Neural cell (in vitro differentiated cells): Measurements from ENCODE around the gene COL8A1. TPM values are rescaled to one million over a fixed set of nuclear protein-coding genes. Genes with fewer than 3 reads are reported as not detected.

Experiments used
- H2AFZ ChIP-seq: fragments of 200-600, 300-800 bp; sonication (generic), shearing (Covaris generic); 2 replicates; pipeline ENCODE4 v1.6.0; 2014; ENCODE audit warnings: low read depth, mild to moderate bottlenecking, antibody characterized with exemption, low read length, moderate library complexity
- H3F3A ChIP-seq: fragments of 200-600 bp; shearing (Covaris generic); 2 replicates; pipeline ENCODE4 v1.6.1; 2016; ENCODE audit warnings: mild to moderate bottlenecking, moderate library complexity, mixed read lengths, antibody characterized with exemption, low read length; ENCODE audit not compliant: insufficient read depth, poor library complexity, severe bottlenecking
- H3K27ac ChIP-seq: fragments of 200-600, 300-800 bp; sonication (generic), shearing (Covaris generic); 2 replicates; pipeline ENCODE4 v1.5.1; 2014; ENCODE audit warnings: mild to moderate bottlenecking, low read length, moderate library complexity
- H3K27me3 ChIP-seq: fragments of 300-800, 200-600 bp; sonication (generic), shearing (Covaris generic); 2 replicates; pipeline ENCODE4 v1.6.0; 2014; ENCODE audit warnings: mild to moderate bottlenecking, low read depth, low read length, moderate library complexity; ENCODE audit not compliant: insufficient read depth
- H3K36me3 ChIP-seq: fragments of 300-800, 200-600 bp; sonication (generic), shearing (Covaris generic); 2 replicates; pipeline ENCODE4 v1.5.1; 2014; ENCODE audit warnings: mild to moderate bottlenecking, antibody characterized with exemption, low read length, moderate library complexity; ENCODE audit not compliant: insufficient read depth
- H3K4me2 ChIP-seq: fragments of 300-800, 200-600 bp; sonication (generic), shearing (Covaris generic); 2 replicates; pipeline ENCODE4 v1.6.0; 2014; ENCODE audit warnings: mild to moderate bottlenecking, low read length
- H3K4me3 ChIP-seq: fragments of 300-800, 200-600 bp; sonication (generic), shearing (Covaris generic); 2 replicates; pipeline ENCODE4 v1.5.1; 2014; ENCODE audit warnings: mild to moderate bottlenecking, low read length, moderate library complexity
- H3K79me2 ChIP-seq: fragments of 200-600 bp; shearing (Covaris generic); replicated peaks from 2 replicates; pipeline ENCODE4 v1.6.0; 2014; ENCODE audit warnings: mild to moderate bottlenecking, low read length, moderate library complexity; ENCODE audit not compliant: insufficient read depth
- H3K9ac ChIP-seq: fragments of 300-800, 200-600 bp; sonication (generic), shearing (Covaris generic); 2 replicates; pipeline ENCODE4 v1.6.1; 2016; ENCODE audit warnings: mild to moderate bottlenecking, low read length, mixed read lengths
- H3K9me2 ChIP-seq: fragments of 200-600 bp; shearing (Covaris generic); 2 replicates; pipeline ENCODE4 v1.6.1; 2016; ENCODE audit warnings: mild to moderate bottlenecking, low read length, mixed read lengths; ENCODE audit not compliant: insufficient read depth
- H3K9me3 ChIP-seq: fragments of 200-600, 300-800 bp; sonication (generic), shearing (Covaris generic); 2 replicates; pipeline ENCODE4 v1.6.1; 2016; ENCODE audit warnings: mild to moderate bottlenecking, mixed run types, low read length, moderate library complexity, mixed read lengths
- H4K20me1 ChIP-seq: fragments of 200-600 bp; shearing (Covaris generic); 2 replicates; pipeline ENCODE4 v1.6.1; 2016; ENCODE audit warnings: mild to moderate bottlenecking, mixed run types; ENCODE audit not compliant: insufficient read depth
- CTCF ChIP-seq: fragments of 450-650 bp; IDR thresholded peaks from 2 replicates; pipeline ENCODE4 v1.5.1; 2014; ENCODE audit warnings: antibody characterized with exemption, mild to moderate bottlenecking, moderate library complexity; ENCODE audit not compliant: poor library complexity, severe bottlenecking
- EP300 ChIP-seq: fragments of 450-650 bp; conservative IDR thresholded peaks from 2 replicates; pipeline ENCODE4 v1.6.1; 2014; ENCODE audit warnings: antibody characterized with exemption, mild to moderate bottlenecking, moderate library complexity; ENCODE audit not compliant: poor library complexity, severe bottlenecking
- EZH2 ChIP-seq: fragments of 200-600, 300-800 bp; shearing (Covaris generic), sonication (generic); IDR thresholded peaks from 2 replicates; pipeline ENCODE4 v1.6.1; 2014; ENCODE audit warnings: antibody characterized with exemption, low read length, borderline replicate concordance, mild to moderate bottlenecking; ENCODE audit not compliant: insufficient read depth, poor library complexity, severe bottlenecking
- MXI1 ChIP-seq: fragments of 450-650 bp; conservative IDR thresholded peaks from 2 replicates; pipeline ENCODE4 v1.6.1; 2014; ENCODE audit warnings: antibody characterized with exemption, mild to moderate bottlenecking; ENCODE audit not compliant: poor library complexity, severe bottlenecking
- POLR2AphosphoS5 ChIP-seq: IDR thresholded peaks from 2 replicates; pipeline ENCODE4 v1.6.1; 2012
- RAD21 ChIP-seq: fragments of 450-650 bp; conservative IDR thresholded peaks from 2 replicates; pipeline ENCODE4 v1.6.1; 2014; ENCODE audit warnings: antibody characterized with exemption, mild to moderate bottlenecking, moderate library complexity
- SMC3 ChIP-seq: fragments of 450-650 bp; conservative IDR thresholded peaks from 2 replicates; pipeline ENCODE4 v1.6.1; 2014; ENCODE audit warnings: antibody characterized with exemption, mild to moderate bottlenecking, moderate library complexity; ENCODE audit not compliant: poor library complexity
- TAF1 ChIP-seq: IDR thresholded peaks from 2 replicates; pipeline ENCODE4 v1.6.1; 2012; ENCODE audit warnings: low read depth
- polyA plus RNA-seq: library from polyadenylated mRNA; depleted of rRNA; stranded (reverse); fragments of >200 nt; gene quantifications from 2 replicates; pipeline ENCODE4 v1.2.3, GENCODE V29; 2014
- TF ChIP-seq, protein P1 (sequence below): IDR thresholded peaks from 2 replicates; pipeline ENCODE4 v1.6.1; 2012; ENCODE audit warnings: borderline replicate concordance

Gene COL8A1
- polyA plus RNA-seq, 1 donor from 2014 or later, result 0.04 TPM

DNA sequence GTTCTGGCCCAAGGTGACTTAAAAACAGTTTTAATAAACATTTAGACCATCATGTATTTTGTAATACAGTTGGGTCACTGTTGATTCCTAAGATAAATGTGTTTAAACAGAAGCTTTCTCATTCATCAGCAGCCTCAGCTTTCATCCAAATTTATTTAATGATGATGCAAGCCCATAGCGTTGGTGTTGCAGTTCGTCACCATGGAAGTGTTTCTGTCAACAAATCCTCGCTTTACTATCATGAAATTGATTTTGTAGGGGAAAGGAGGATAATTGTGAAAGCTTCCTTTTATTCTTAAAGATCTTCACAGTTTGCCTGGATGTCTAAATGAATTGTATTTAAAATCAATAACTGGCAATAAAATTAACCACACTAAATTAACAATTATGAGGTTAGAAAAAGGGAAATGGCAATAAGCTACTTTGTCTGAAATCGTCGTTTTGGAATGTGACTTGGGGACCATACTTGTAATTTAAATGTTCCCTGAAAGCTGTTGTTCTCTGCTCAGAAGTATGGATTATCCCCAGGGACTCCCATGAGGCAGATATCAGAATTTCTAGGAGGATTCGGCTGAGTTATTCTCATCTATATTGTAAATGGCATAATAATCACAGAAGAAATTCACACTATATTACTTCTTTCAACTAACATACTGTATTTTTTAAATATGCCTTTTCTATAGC, 208.2 kb downstream of the COL8A1 start:
- no peak overlapping the region for H3K4me3 ChIP-seq
- H3K9ac ChIP-seq, result no peak overlapping the region
- no peaks in the 10 kb centered on the region for H3K79me2 ChIP-seq
- H3K4me2 ChIP-seq, result no peak overlapping the region
- no peaks in the 10 kb centered on the region for H3K36me3 ChIP-seq
- no peaks in the 10 kb centered on the region for H3F3A ChIP-seq
- H3K27ac ChIP-seq, result no peak overlapping the region
- no peaks in the 10 kb centered on the region for H3K9me3 ChIP-seq
- H2AFZ ChIP-seq, result no peak overlapping the region
- H3K9me2 ChIP-seq, result no peaks in the 10 kb centered on the region
- no peaks in the 10 kb centered on the region for H3K27me3 ChIP-seq
- no peaks in the 10 kb centered on the region for H4K20me1 ChIP-seq
- no peak for TF ChIP-seq TAF1
- TF ChIP-seq CTCF, result no peak
- TF ChIP-seq EP300, result no peak
- TF ChIP-seq, protein P1, sequence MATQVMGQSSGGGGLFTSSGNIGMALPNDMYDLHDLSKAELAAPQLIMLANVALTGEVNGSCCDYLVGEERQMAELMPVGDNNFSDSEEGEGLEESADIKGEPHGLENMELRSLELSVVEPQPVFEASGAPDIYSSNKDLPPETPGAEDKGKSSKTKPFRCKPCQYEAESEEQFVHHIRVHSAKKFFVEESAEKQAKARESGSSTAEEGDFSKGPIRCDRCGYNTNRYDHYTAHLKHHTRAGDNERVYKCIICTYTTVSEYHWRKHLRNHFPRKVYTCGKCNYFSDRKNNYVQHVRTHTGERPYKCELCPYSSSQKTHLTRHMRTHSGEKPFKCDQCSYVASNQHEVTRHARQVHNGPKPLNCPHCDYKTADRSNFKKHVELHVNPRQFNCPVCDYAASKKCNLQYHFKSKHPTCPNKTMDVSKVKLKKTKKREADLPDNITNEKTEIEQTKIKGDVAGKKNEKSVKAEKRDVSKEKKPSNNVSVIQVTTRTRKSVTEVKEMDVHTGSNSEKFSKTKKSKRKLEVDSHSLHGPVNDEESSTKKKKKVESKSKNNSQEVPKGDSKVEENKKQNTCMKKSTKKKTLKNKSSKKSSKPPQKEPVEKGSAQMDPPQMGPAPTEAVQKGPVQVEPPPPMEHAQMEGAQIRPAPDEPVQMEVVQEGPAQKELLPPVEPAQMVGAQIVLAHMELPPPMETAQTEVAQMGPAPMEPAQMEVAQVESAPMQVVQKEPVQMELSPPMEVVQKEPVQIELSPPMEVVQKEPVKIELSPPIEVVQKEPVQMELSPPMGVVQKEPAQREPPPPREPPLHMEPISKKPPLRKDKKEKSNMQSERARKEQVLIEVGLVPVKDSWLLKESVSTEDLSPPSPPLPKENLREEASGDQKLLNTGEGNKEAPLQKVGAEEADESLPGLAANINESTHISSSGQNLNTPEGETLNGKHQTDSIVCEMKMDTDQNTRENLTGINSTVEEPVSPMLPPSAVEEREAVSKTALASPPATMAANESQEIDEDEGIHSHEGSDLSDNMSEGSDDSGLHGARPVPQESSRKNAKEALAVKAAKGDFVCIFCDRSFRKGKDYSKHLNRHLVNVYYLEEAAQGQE, result no peak
- no peak for TF ChIP-seq SMC3
- TF ChIP-seq RAD21, result no peak
- TF ChIP-seq EZH2, result no peak
- no peak for TF ChIP-seq POLR2AphosphoS5
- TF ChIP-seq MXI1, result no peak

DNA sequence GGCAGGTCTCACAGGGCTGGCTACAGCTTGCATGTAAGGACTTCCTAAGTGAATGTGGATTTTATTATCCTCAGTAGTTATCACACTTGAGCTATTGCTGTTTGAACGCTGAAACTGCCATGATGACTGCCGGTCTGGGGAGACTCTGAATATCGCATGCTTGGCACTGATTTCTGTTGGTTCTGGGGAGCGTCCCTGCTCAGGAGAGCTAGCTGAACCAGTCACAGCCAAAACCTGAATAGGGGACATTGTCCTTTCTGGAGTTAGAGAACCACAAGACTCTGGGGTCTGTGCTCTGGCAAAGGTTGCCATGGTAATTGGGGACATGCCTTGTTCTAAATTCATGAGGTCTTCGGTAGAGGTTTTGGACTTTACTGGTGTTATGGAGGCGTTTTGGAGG, 210.0 kb downstream of the COL8A1 start:
- no peaks in the 10 kb centered on the region for H3K27me3 ChIP-seq
- H3F3A ChIP-seq, result no peaks in the 10 kb centered on the region
- H3K36me3 ChIP-seq, result no peaks in the 10 kb centered on the region
- no peaks in the 10 kb centered on the region for H3K9me2 ChIP-seq
- no peak overlapping the region for H3K27ac ChIP-seq
- TF ChIP-seq MXI1 (no peak), CTCF (no peak), RAD21 (no peak), TAF1 (no peak), EP300 (no peak), EZH2 (no peak)
- H3K4me3 ChIP-seq, result no peak overlapping the region
- no peak overlapping the region for H3K9ac ChIP-seq
- no peak overlapping the region for H2AFZ ChIP-seq
- H3K79me2 ChIP-seq, result no peaks in the 10 kb centered on the region
- H3K4me2 ChIP-seq, result no peak overlapping the region
- H4K20me1 ChIP-seq, result no peaks in the 10 kb centered on the region
- no peaks in the 10 kb centered on the region for H3K9me3 ChIP-seq

Other genes starting within 250 kb of the COL8A1 start
- gene CMSS1, start 179.3 kb downstream of the COL8A1 start, polyA plus RNA-seq, result 26.2 and 31.8 TPM in 2 replicates